ENCODE measurements around the gene PRPF18.

Gene PRPF18

DNA sequence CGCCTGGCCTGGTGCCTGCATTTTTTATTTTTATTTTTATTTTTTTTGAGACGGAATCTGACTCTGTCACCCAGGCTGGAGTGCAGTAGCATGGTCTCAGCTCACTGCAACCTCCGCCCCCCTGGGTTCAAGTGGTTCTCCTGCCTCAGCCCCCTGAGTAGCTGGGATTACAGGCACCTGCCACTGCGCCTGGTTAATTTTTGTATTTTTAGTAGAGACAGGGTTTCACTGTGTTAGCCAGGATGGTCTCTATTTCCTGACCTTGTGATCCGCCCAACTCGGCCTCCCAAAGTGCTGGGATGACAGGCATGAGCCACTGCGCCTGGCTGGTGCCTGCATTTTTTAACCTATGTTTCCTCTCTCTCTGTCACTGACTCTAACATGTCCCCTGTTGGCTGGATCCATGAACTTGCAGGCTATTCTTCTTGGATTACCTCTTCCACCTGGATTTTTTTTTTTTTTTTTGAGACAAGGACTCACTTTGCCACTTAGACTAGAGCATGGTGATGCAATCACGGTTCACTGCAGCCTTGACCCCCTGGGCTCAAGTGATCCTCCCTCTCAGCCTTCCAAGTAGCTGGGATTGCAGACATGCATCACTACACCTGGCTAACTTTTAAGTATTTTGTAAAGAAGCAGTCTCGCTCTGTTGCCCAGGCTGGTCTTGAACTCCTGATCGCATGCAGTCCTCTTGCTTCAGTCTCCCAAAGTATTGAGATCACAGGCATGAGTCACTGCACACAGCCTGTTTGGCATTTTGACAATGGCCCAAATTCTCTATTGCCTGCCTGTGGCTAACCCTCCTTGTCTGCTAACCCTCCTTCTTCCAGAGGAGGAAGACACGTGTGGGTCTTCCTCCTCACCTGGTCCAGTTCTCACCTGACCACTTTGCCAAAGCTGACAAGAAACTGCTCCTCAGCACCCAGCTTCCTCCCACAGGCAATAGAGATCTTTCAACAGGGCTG is 23.0 kb upstream of the PRPF18 start:
- no peak for DNase-seq (ENCODE audit: low read depth)
- TF ChIP-seq, protein P1, sequence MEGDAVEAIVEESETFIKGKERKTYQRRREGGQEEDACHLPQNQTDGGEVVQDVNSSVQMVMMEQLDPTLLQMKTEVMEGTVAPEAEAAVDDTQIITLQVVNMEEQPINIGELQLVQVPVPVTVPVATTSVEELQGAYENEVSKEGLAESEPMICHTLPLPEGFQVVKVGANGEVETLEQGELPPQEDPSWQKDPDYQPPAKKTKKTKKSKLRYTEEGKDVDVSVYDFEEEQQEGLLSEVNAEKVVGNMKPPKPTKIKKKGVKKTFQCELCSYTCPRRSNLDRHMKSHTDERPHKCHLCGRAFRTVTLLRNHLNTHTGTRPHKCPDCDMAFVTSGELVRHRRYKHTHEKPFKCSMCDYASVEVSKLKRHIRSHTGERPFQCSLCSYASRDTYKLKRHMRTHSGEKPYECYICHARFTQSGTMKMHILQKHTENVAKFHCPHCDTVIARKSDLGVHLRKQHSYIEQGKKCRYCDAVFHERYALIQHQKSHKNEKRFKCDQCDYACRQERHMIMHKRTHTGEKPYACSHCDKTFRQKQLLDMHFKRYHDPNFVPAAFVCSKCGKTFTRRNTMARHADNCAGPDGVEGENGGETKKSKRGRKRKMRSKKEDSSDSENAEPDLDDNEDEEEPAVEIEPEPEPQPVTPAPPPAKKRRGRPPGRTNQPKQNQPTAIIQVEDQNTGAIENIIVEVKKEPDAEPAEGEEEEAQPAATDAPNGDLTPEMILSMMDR (IDR thresholded peaks at IDR 0.05; ENCODE audit: low read depth, low read length, missing control alignments) = no peak
- no peak overlapping the region for H3K4me3 ChIP-seq (ENCODE audit: low read depth, low read length)

DNA sequence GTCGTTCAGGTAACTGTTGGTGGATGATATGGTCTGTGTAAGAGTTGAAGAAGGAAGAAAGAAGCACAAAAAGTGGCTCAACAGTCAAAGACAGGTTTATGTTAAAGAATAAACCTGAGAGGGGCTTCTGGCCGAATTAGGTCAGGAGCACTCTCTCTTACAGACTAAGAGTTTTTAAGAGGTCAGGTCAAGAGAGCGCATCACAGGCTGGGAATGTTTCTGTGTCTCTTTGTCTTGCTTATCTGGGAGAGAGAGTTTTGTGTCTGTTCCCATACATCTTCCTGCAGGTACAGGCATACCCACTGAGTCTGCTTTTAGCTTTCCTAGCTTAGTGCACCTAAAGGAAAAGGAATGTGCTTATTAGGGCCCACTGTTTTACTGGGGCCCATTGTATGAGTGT is 22.2 kb upstream of the PRPF18 start:
- no peak for DNase-seq (ENCODE audit: low read depth)
- H3K4me3 ChIP-seq (ENCODE audit: low read depth, low read length) = no peak overlapping the region
- TF ChIP-seq, protein P1 (IDR thresholded peaks at IDR 0.05; ENCODE audit: low read depth, low read length, missing control alignments) = no peak

DNA sequence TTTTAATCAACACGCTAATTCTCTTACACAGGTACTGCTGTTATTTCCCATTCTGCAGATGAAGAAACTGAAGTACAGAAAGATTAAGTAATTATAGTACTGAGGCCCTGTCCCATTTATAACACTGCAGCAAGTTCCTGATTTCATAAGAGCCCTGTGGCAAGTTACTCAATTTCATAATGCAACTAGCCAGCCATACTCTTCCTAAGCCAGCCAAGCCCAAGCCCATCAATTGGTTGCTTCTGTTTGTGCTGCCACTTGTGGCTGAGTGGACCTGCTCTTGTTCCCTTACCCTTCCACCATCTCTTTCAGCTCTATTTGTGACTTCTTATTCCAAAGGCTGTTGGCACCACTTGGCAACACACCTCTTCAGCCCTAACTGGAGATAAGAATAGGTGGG is 19.7 kb upstream of the PRPF18 start:
- TF ChIP-seq, protein P1 (IDR thresholded peaks at IDR 0.05; ENCODE audit: low read depth, low read length, missing control alignments) = no peak
- DNase-seq (ENCODE audit: low read depth) = no peak
- H3K4me3 ChIP-seq (ENCODE audit: low read depth, low read length) = no peak overlapping the region

DNA sequence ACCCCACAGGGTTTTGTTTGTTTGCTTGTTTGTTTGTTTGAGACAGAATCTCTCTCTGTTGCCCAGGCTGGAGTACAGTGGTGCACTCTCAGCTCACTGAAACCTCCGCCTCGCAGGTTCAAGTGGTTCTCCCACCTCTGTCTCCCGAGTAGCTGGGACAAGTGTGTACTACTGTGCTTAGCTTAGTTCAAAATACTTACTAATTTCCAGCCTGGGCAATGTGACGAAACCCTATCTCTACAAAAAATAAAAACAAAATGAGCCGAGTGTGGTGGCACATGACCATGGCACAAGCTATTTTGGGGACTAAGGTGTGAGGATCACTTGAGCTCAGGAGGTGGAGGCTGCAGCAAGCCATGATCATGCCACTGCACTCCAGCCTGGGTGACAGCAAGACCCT is 15.2 kb upstream of the PRPF18 start:
- TF ChIP-seq, protein P1 (IDR thresholded peaks at IDR 0.05; ENCODE audit: low read depth, low read length, missing control alignments) = no peak
- DNase-seq (ENCODE audit: low read depth) = no peak

DNA sequence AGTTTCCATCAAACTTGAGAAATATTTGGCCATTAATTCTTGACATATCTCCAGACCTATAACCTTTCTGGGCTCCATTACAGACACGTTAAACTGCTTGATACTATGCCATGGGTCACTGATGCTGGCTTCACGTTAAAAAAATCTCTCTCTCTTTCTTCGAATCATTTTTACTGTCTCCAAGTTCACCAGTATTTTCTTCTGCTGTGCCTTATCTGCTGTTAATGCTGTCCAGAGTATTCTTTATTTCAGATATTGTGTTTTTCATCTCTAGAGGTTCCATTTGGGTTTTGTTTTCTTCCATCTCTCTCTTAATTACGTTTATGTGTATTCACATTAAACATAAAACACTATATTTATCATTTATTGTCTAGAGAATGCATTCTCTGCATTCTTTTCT is 12.8 kb upstream of the PRPF18 start:
- H3K4me3 ChIP-seq (ENCODE audit: low read depth, low read length) = no peak overlapping the region
- DNase-seq (ENCODE audit: low read depth) = no peak
- TF ChIP-seq, protein P1 (IDR thresholded peaks at IDR 0.05; ENCODE audit: low read depth, low read length, missing control alignments) = no peak

More for the DNA sequence above, 15.2 kb upstream of the PRPF18 start:
- H3K4me3 ChIP-seq (ENCODE audit: low read depth, low read length) = no peak overlapping the region

DNA sequence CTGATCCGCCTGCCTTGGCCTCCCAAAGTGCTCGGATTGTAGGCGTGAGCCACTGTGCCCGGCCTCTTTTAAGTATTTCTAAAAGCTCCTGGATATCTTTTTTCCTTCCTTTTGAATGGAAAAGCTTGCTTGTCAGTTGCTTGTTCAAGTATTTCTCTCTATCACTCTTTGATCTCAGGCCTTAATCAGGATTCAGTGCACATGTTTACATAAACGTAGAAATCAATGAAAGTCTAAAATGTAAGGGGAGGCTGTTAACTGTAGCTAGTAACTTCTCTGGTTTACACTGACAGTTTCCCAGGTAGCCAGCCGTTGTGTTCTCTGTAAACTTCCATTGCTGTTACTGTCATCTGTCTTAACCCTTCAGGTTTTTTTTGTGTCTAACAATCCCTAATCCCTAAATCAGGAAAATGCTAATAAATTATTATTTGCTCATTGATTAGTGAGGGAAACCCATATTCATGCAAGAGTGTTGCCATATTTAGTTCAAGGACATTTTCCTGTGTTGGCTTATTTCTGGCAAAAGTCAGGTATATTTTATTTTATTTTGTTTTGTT is 1.5 kb upstream of the PRPF18 start:
- DNase-seq (ENCODE audit: low read depth) = no peak
- TF ChIP-seq, protein P1 (IDR thresholded peaks at IDR 0.05; ENCODE audit: low read depth, low read length, missing control alignments) = no peak
- H3K4me3 ChIP-seq (ENCODE audit: low read depth, low read length) = no peak overlapping the region

Measured in GM12864 (cell line).